ENCODE results near the gene S100A6.

DNA sequence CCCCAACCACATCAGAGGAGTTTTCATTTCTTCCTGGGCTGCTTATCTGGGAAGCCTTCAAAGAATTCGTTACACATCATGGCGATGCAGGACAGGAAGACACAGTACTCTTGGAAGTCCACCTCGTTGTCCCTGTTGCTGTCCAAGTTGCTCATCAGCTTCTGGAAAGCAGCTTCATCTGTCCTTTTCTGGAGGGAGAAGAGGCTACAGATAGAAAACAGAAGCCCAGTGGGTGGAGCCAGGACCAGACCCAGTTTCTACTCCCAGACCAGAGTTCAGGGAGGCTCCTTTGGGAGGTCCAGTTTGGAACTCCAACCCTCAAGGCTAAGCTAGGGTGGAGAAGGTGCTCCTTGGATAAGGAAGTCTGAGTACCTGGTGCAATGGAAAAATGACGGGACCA lies 7.9 kb upstream of the S100A6 start:
- TF ChIP-seq, protein P1, sequence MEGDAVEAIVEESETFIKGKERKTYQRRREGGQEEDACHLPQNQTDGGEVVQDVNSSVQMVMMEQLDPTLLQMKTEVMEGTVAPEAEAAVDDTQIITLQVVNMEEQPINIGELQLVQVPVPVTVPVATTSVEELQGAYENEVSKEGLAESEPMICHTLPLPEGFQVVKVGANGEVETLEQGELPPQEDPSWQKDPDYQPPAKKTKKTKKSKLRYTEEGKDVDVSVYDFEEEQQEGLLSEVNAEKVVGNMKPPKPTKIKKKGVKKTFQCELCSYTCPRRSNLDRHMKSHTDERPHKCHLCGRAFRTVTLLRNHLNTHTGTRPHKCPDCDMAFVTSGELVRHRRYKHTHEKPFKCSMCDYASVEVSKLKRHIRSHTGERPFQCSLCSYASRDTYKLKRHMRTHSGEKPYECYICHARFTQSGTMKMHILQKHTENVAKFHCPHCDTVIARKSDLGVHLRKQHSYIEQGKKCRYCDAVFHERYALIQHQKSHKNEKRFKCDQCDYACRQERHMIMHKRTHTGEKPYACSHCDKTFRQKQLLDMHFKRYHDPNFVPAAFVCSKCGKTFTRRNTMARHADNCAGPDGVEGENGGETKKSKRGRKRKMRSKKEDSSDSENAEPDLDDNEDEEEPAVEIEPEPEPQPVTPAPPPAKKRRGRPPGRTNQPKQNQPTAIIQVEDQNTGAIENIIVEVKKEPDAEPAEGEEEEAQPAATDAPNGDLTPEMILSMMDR (IDR thresholded peaks at IDR 0.05; ENCODE audit: borderline replicate concordance, extremely low read depth, low read length, poor library complexity, severe bottlenecking), result no peak
- TF ChIP-seq EZH2 (IDR thresholded peaks at IDR 0.05; ENCODE audit: borderline replicate concordance, low read depth, low read length, severe bottlenecking), result no peak

Data from DND-41 (cell line).